GM19468 (cell line): ENCODE data around the gene SYPL1.

ENCODE experiments used
- ATAC-seq: cut with Tn5 transposase; IDR thresholded peaks from one replicate; pipeline ENCODE4 v1.9.1; 2021; ENCODE audit warnings: mild to moderate bottlenecking, moderate library complexity, moderate number of reproducible peaks; ENCODE audit not compliant: unreplicated experiment; ENCODE audit errors: extremely low read depth

SYPL1 gene

GRCh38 chr7:106124186-106124585, 12.1 kb upstream of the SYPL1 start:
- ATAC-seq: no peak

- ATAC-seq: no peak
Measured at GRCh38 chr7:106122713-106123112, 10.6 kb upstream of the SYPL1 start.

- ATAC-seq: no peak
Measured at GRCh38 chr7:106121189-106121810, 9.2 kb upstream of the SYPL1 start.

- no peak for ATAC-seq
Measured at GRCh38 chr7:106120500-106120899, 8.4 kb upstream of the SYPL1 start.

- no peak for ATAC-seq
Measured at GRCh38 chr7:106119719-106120118, 7.6 kb upstream of the SYPL1 start.

- no peak for ATAC-seq
Measured at GRCh38 chr7:106117786-106118544, 5.9 kb upstream of the SYPL1 start.

- ATAC-seq: no peak
Measured at GRCh38 chr7:106116161-106116704, 4.1 kb upstream of the SYPL1 start.

- no peak for ATAC-seq
Measured at GRCh38 chr7:106114716-106115383, 2.7 kb upstream of the SYPL1 start.

GRCh38 chr7:106112972-106113421, 885 bp upstream of the SYPL1 start:
- ATAC-seq: no peak

GRCh38 chr7:106111655-106112117, 426 bp downstream of the SYPL1 start:
- peak; percentile 1 for ATAC-seq

- no peak for ATAC-seq
Measured at GRCh38 chr7:106110885-106111654, 1.0 kb downstream of the SYPL1 start.

- no peak for ATAC-seq
Measured at GRCh38 chr7:106110238-106110560, 1.9 kb downstream of the SYPL1 start.

GRCh38 chr7:106109521-106110237, 2.4 kb downstream of the SYPL1 start:
- ATAC-seq: no peak

GRCh38 chr7:106108991-106109390, 3.1 kb downstream of the SYPL1 start:
- no peak for ATAC-seq

GRCh38 chr7:106104721-106105260, 7.3 kb downstream of the SYPL1 start:
- ATAC-seq: no peak

- no peak for ATAC-seq
Measured at GRCh38 chr7:106102387-106102966, 9.6 kb downstream of the SYPL1 start.

GRCh38 chr7:106101726-106102125, 10.4 kb downstream of the SYPL1 start:
- ATAC-seq: no peak

GRCh38 chr7:106100863-106101629, 11.1 kb downstream of the SYPL1 start:
- no peak for ATAC-seq
